T47D (cell line): Measurements from ENCODE around the gene RBAK.
A peak's percentile ranks its signal among the peaks of the same experiment; 100 is the strongest.
"Not testable (repeated sequence)": the region's sequence is repeated elsewhere in the genome, so short reads cannot be mapped to it uniquely, and the experiment has no call there.

Source experiments
- DNase-seq, 2 experiments: peaks; one replicate each; pipeline versions ENCODE4 v3.0.0 to v3.0.0-alpha.2; 2011 to 2012; ENCODE audit warnings: low read depth in 1 of 2, low spot score in 1 of 2
- JUND ChIP-seq: IDR thresholded peaks from 2 replicates; pipeline ENCODE4 v1.6.1; 2012; ENCODE audit warnings: low read depth
- in situ Hi-C: cut with HindIII; loops from 2 replicates; pipeline ENCODE4 v1.10.0; 2016; ENCODE audit warnings: low sequenced_read_pairs, low pct_unique_long_range_greater_than_20kb

The RBAK gene

GRCh38 chr7:5045558-5046396 lies at the start of gene RBAK:
Gene RBAK, plus strand, starts transcription at chr7:5045860. Its CDS starts 2,217 bp downstream, at chr7:5048077.
- peak; percentile 92 to 98 for DNase-seq
- TF ChIP-seq JUND: no peak
- in situ Hi-C loops: no loop called here

- in situ Hi-C loops: no loop called here
- TF ChIP-seq JUND: no peak
- no peak for DNase-seq
Observed at GRCh38 chr7:4996696-4997222, 48.9 kb upstream of the RBAK start.

- TF ChIP-seq JUND: no peak
- DNase-seq: no peak
- in situ Hi-C loops: no loop called here
Observed at GRCh38 chr7:4998244-4998643, 47.4 kb upstream of the RBAK start.

- TF ChIP-seq JUND: no peak
- no peak for DNase-seq
- in situ Hi-C loops: no loop called here
Observed at GRCh38 chr7:4998910-4999309, 46.8 kb upstream of the RBAK start.

GRCh38 chr7:4999369-4999950 lies 46.2 kb upstream of the RBAK start:
- no peak for TF ChIP-seq JUND
- no peak for DNase-seq
- in situ Hi-C loops: no loop called here

GRCh38 chr7:5001003-5001402 lies 44.7 kb upstream of the RBAK start:
- TF ChIP-seq JUND: no peak
- DNase-seq: no peak
- in situ Hi-C loops: no loop called here

GRCh38 chr7:5001911-5002310 lies 43.7 kb upstream of the RBAK start:
- in situ Hi-C loops: no loop called here
- DNase-seq: no peak
- no peak for TF ChIP-seq JUND

- no peak for DNase-seq
- TF ChIP-seq JUND: no peak
- in situ Hi-C loops: no loop called here
Observed at GRCh38 chr7:5005066-5005465, 40.6 kb upstream of the RBAK start.

- in situ Hi-C loops: no loop called here
- DNase-seq: no peak
- TF ChIP-seq JUND: no peak
Observed at GRCh38 chr7:5012985-5013384, 32.7 kb upstream of the RBAK start.

- DNase-seq, in situ Hi-C loops: not testable (repeated sequence)
Observed at GRCh38 chr7:5015936-5016335, 29.7 kb upstream of the RBAK start.

GRCh38 chr7:5017626-5018025 lies 28.0 kb upstream of the RBAK start:
- DNase-seq, in situ Hi-C loops: not testable (repeated sequence)

- in situ Hi-C loops: no loop called here
- DNase-seq: no peak
- no peak for TF ChIP-seq JUND
Observed at GRCh38 chr7:5020098-5020497, 25.6 kb upstream of the RBAK start.

- DNase-seq, in situ Hi-C loops: not testable (repeated sequence)
Observed at GRCh38 chr7:5020976-5021550, 24.6 kb upstream of the RBAK start.

GRCh38 chr7:5023626-5024025 lies 22.0 kb upstream of the RBAK start:
- in situ Hi-C loops, DNase-seq: not testable (repeated sequence)

GRCh38 chr7:5027796-5028410 lies 17.8 kb upstream of the RBAK start:
- in situ Hi-C loops, DNase-seq: not testable (repeated sequence)

GRCh38 chr7:5033186-5033585 lies 12.5 kb upstream of the RBAK start:
- in situ Hi-C loops, DNase-seq: not testable (repeated sequence)
